GM18519 (cell line): ENCODE results near the gene OR51V1.
"Not testable (repeated sequence)": the region's sequence is repeated elsewhere in the genome, so short reads cannot be mapped to it uniquely, and the experiment has no call there.

Experiments
- ATAC-seq: cut with Tn5 transposase; IDR thresholded peaks from one replicate; pipeline ENCODE4 v1.9.1; 2021; ENCODE audit warnings: mild to moderate bottlenecking, moderate library complexity; ENCODE audit not compliant: unreplicated experiment, low FRiP score

Gene OR51V1

GRCh38 chr11:5178046-5178837 is 22.2 kb downstream of the OR51V1 start:
- no peak for ATAC-seq

GRCh38 chr11:5174934-5175333 is 25.5 kb downstream of the OR51V1 start:
- no peak for ATAC-seq

GRCh38 chr11:5171856-5172255 is 28.6 kb downstream of the OR51V1 start:
- no peak for ATAC-seq

GRCh38 chr11:5165898-5166297 is 34.6 kb downstream of the OR51V1 start:
- not testable (repeated sequence) for ATAC-seq

- ATAC-seq: not testable (repeated sequence)
Measured at GRCh38 chr11:5164807-5165206, 35.7 kb downstream of the OR51V1 start.

- ATAC-seq: not testable (repeated sequence)
Measured at GRCh38 chr11:5161045-5161444, 39.4 kb downstream of the OR51V1 start.

GRCh38 chr11:5160217-5160616 is 40.3 kb downstream of the OR51V1 start:
- not testable (repeated sequence) for ATAC-seq

GRCh38 chr11:5159806-5160205 is 40.7 kb downstream of the OR51V1 start:
- no peak for ATAC-seq

GRCh38 chr11:5154657-5155056 is 45.8 kb downstream of the OR51V1 start, which contains the start of gene OR52A1:
Gene OR52A1 (minus strand): TSS chr11:5154757. CDS start chr11:5152369, 2,388 bp downstream.
- no peak for ATAC-seq

GRCh38 chr11:5153574-5154431 is 46.7 kb downstream of the OR51V1 start:
- no peak for ATAC-seq

- ATAC-seq: no peak
Measured at GRCh38 chr11:5151713-5152153, 48.7 kb downstream of the OR51V1 start.
